Calu3 (cell line): ENCODE measurements around the gene MYO3B. TPM values are rescaled to one million over a fixed set of nuclear protein-coding genes. Genes with fewer than 3 reads are reported as not detected.
A peak's percentile ranks its signal among the peaks of the same experiment; 100 is the strongest.

ENCODE experiments used
- BruUV-seq: library from RNA; stranded (reverse); fragments of 400-500 nt; replicated peaks from 2 replicates; lab custom pipeline; 2021; lab: Mats Ljungman, UMichigan
- CTCF ChIA-PET: fragments of 300-600 bp; sonication (Branson Sonifier 250); formaldehyde crosslinking; loops from one replicate; lab custom pipeline; 2022; ENCODE audit warnings: antibody characterized with exemption; lab: Charles Lee
- DNase-seq: peaks from one replicate; pipeline ENCODE4 v3.0.0; 2022
- H3K27ac Mint-ChIP-seq: one replicate; pipeline ENCODE4 v1.8.0; 2022; ENCODE audit warnings: mixed read lengths; ENCODE audit not compliant: unreplicated experiment
- H3K27me3 Mint-ChIP-seq: one replicate; pipeline ENCODE4 v1.8.0; 2022; ENCODE audit warnings: mixed read lengths; ENCODE audit not compliant: unreplicated experiment
- H3K36me3 Mint-ChIP-seq: one replicate; pipeline ENCODE4 v1.8.0; 2022; ENCODE audit warnings: mild to moderate bottlenecking, moderate library complexity, mixed read lengths; ENCODE audit not compliant: insufficient read depth, unreplicated experiment
- H3K4me1 Mint-ChIP-seq: one replicate; pipeline ENCODE4 v1.8.0; 2022; ENCODE audit warnings: mild to moderate bottlenecking, low read depth, mixed read lengths; ENCODE audit not compliant: unreplicated experiment
- H3K4me3 Mint-ChIP-seq: one replicate; pipeline ENCODE4 v1.8.0; 2022; ENCODE audit warnings: mild to moderate bottlenecking, low read depth, moderate library complexity, mixed read lengths; ENCODE audit not compliant: unreplicated experiment
- H3K9me3 Mint-ChIP-seq: one replicate; pipeline ENCODE4 v1.8.0; 2022; ENCODE audit warnings: low read depth, mixed read lengths; ENCODE audit not compliant: unreplicated experiment
- CTCF ChIP-seq: fragments of 200-600 bp; IDR thresholded peaks from one replicate; pipeline ENCODE4 v1.8.0; 2022; ENCODE audit warnings: antibody characterized with exemption; ENCODE audit not compliant: unreplicated experiment
- intact Hi-C: fragments of 100-400 bp; cut with micrococcal nuclease; formaldehyde crosslinking; loops from one replicate; pipeline ENCODE4 v1.10.0; 2022; ENCODE audit not compliant: unreplicated experiment
- total RNA-seq: library from RNA; stranded (reverse); gene quantifications from 2 replicates; pipeline ENCODE4 v1.2.3, GENCODE V29; 2022

MYO3B gene
- total RNA-seq, 1 experiment from 2014 or later = 5.0 TPM

- Mint-ChIP-seq H3K9me3 (no peaks in the 10 kb centered on the region), H3K27ac (no peak overlapping the region), H3K4me1 (peaks cover under 1% of the 10 kb centered on the region), H3K27me3 (no peaks in the 10 kb centered on the region), H3K36me3 (no peaks in the 10 kb centered on the region), H3K4me3 (no peak overlapping the region)
- CTCF ChIA-PET = interaction anchor here (0.9 to 2.4 kb wide), 4 partner anchors 10 to 493 kb away, joined by 3 to 8 read pairs (median 4); partner anchors contain the start of gene GAD1
- no peak for TF ChIP-seq CTCF
- intact Hi-C loops = loop anchor here (2.0 to 5.0 kb wide), 2 partner anchors 37 to 549 kb away; no protein-coding TSS in a partner anchor
- BruUV-seq = no TSS peak
- no peak for DNase-seq
These were observed 145.8 kb downstream of the MYO3B start for GRCh38 chr2:170323743-170324142.

GRCh38 chr2:170324640-170325046 is 146.7 kb downstream of the MYO3B start:
- no peak for TF ChIP-seq CTCF
- no peaks in the 10 kb centered on the region for H3K36me3 Mint-ChIP-seq
- H3K27me3 Mint-ChIP-seq = no peaks in the 10 kb centered on the region
- intact Hi-C loops = loop anchor here (2.0 to 5.0 kb wide), 2 partner anchors 36 to 548 kb away; no protein-coding TSS in a partner anchor
- H3K9me3 Mint-ChIP-seq = no peaks in the 10 kb centered on the region
- CTCF ChIA-PET = interaction anchor here (0.9 to 2.4 kb wide), 4 partner anchors 9 to 379 kb away, joined by 3 to 8 read pairs (median 3); no protein-coding TSS in a partner anchor
- no TSS peak for BruUV-seq
- DNase-seq = peak; percentile 40
- peaks cover 1% of the 10 kb centered on the region for H3K4me1 Mint-ChIP-seq
- no peak overlapping the region for H3K27ac Mint-ChIP-seq
- H3K4me3 Mint-ChIP-seq = no peak overlapping the region

GRCh38 chr2:170330881-170331280 is 152.9 kb downstream of the MYO3B start:
- TF ChIP-seq CTCF = no peak
- no peak for DNase-seq
- Mint-ChIP-seq H3K4me3 (no peak overlapping the region), H3K4me1 (peaks cover 21% of the 10 kb centered on the region), H3K36me3 (no peaks in the 10 kb centered on the region), H3K9me3 (peaks cover 2% of the 10 kb centered on the region), H3K27me3 (peaks cover 7% of the 10 kb centered on the region), H3K27ac (no peak overlapping the region)
- intact Hi-C loops = no loop called here
- CTCF ChIA-PET = interaction anchor here (0.5 kb wide), 1 partner anchor 96 kb away, joined by 3 read pairs; no protein-coding TSS in a partner anchor
- no TSS peak for BruUV-seq

GRCh38 chr2:170332676-170333402 is 154.9 kb downstream of the MYO3B start:
- CTCF ChIA-PET = interaction anchor here (0.6 to 1.1 kb wide), 2 partner anchors 9 to 162 kb away, joined by 3 read pairs; no protein-coding TSS in a partner anchor
- BruUV-seq = no TSS peak
- H3K9me3 Mint-ChIP-seq = peaks cover 2% of the 10 kb centered on the region
- H3K27me3 Mint-ChIP-seq = peaks cover 7% of the 10 kb centered on the region
- TF ChIP-seq CTCF = no peak
- intact Hi-C loops = no loop called here
- no peak for DNase-seq
- H3K27ac Mint-ChIP-seq = no peak overlapping the region
- H3K4me3 Mint-ChIP-seq = no peak overlapping the region
- no peaks in the 10 kb centered on the region for H3K36me3 Mint-ChIP-seq
- H3K4me1 Mint-ChIP-seq = peaks cover 21% of the 10 kb centered on the region
